Activated CD4-positive, alpha-beta T cell treated with anti-CD3 and anti-CD28 coated beads, Interleukin-2, amount 50 U/mL, for 24 hours (primary cell): ENCODE measurements around the gene TXNL4B.
A peak's percentile ranks its signal among the peaks of the same experiment; 100 is the strongest.

Source experiments
- DNase-seq, 2 donors: peaks; one replicate each; pipeline ENCODE4 v3.0.0-alpha.2; 2020; ENCODE audit warnings: low read depth in 1 of 2, low spot score in 1 of 2

Gene TXNL4B

DNA sequence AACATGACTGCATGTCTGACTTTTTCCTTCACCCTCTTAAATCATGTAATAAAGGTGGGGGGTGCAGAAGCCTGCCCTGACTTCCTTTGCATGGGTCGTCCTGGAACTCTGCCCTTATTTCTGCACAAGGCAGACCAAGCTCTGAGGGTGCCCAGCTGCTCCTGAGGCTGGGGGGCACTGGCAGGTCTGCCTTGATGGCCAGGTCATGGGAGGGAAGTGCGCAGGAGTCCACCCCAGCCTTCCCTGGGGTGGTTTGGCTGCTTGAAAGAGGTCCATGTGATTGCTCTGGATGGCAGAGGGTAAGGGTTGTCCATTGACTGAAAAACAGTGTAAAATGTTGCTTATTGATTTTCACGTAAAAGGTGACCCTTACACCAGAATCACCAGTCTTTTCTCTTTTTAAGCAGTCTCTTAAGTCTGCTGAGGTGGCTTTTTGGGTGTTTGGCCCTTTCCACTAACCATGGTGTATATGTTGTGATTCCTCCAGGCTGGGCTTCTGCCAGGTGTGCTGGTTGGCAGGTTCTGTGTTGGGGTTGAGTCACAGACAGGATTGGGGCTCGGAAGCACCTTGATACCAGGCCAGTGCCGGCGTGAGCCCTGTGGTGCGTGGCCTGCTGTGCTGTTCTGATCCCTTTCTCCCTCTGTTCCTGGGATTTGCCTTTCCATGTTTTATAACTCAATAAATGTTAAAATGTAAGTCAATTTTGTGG, 19.6 kb upstream of the TXNL4B start:
- no peak for DNase-seq

DNA sequence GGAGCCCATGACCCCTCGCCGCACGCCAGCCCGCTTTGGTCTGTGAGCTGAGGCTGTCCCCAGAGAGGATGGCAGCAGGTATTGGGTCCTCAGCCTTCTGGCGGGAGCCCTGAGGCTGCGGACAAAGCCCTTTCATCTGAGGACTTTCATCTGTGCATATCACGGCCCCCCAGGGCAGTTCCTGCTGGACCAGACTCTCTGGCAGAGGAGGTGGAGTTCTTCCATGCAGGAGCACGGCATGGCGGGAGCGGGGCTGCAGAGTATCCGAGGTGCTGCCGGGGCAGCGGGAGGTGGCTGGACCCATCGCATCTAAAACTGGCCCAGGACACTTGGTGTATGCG, 19.0 kb upstream of the TXNL4B start:
- no peak for DNase-seq

DNA sequence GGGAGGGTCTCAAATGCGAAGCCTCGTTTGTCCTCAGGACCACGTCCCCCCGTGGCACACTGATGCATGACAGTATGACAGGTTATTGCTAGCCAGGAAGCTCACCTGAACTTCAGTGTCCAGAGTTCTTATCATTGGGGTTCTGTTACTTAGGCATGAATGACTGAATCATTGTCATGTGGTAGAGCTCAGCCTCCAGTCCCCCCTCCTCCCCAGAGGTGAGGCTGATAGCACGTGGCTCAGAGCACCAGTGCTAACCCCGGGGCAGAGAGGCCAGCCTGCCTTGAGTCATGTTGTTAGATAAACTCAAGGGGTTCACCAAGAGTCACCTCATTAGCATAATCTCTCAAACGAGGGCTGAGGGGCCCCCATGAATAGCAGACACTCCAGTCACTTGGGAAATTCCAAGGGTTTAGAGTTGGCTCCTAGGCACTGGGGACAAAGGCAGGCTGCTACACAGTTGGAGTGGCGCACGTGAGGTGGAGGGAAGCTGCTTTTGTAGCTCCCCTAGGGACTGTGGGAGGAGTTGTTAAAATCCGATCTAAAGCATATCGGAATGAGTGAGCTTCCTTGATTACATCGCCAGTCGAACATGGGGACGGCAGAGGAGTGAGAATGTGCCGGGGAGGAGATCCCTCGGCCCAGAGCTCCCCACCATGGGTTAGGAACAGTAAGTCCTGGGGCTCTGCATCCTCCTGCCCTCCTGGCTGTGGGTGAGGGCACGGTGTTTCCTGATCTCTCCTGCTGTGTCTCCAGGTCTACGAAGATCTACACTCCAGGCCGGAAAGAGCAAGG, 18.4 kb upstream of the TXNL4B start:
- no peak for DNase-seq

DNA sequence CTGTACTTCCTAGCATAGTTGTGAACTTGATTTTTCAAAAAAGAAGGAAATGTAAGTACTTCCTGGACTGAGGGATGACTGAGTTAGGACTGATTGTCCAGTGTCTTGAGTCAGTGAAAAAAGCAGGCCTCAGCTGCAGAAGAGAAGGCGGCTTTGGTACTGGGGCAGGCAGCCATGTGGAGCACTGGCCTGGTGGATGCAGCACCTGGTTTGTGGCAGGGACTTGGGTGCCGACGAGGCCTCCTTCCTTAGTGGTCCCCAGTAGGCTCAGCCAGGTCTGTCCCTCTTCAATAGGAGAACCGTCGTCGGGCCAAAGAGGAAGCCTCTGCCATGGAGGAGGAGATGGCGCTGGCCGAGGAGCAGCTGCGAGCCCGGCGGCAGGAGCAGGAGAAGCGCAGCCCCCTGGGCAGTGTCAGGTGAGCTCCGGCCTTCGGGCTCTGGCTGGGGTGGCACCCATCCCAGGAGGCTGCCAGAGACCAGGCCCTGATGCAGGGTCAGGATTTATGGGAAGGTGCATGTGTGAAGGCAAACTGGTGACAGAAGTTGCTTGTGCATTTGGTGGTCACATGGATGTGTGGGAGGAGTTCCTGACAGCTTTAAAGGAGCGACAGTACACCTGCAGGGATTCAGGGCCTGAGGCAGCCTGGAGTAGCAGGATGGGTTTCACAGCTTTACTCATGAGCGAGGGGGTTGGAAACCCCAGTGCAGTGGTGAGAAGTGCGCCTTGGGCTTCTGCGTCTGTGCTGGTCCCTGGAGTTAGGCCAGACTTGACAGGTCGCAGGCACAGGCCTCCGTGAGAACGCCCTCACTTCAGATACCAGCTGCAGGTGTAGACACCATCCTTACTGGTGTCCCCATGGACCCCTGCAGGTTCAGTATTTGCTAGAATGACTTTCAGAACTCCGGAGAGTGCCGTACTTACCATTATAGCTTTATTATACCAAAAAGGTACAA, 17.5 kb upstream of the TXNL4B start:
- DNase-seq: no peak

DNA sequence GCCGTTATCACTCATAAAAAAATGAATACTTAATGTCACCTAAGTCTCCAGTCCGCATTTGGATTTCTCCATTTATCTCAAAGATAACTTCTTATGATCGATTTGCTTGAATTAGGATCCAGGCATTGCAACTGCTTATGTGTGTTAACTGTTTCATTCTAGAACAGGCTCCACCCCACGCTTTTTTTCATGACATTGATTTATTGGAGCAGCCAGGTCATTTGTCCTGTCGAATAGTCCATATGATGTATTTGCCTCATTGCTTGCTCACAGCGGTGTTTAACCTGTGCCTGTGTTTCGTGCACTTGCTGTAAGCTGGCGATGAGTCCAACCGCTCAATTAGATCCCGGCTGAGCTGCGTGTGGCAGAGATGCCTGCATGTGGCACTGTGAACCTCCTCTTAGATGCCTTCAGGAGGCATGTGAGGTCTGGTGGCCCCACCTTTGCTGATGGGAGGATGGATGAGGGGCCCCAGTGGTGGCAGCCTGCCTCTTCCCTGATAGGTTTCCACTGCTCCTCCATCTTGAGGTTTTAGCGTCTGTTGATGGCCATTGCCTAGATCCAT, 16.6 kb upstream of the TXNL4B start:
- DNase-seq: no peak

DNA sequence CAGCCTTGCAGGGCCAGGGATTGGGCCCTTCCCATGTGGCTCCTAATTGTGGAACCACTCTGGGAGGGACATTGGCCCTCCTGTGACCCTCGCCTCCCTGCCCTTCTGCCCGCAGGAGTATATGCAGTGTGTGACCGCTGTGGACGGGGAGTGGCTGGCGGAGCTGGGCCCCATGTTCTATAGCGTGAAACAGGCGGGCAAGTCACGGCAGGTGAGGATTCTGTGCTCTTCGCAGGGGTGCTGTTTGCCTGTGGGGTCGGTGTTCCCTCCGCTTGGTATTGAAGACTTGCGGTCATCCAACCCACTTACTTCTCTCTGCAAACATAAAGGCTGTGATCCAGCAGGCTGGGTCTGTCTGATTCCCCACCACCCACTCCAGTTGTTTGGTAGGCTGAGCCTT, 15.9 kb upstream of the TXNL4B start:
- DNase-seq: no peak

DNA sequence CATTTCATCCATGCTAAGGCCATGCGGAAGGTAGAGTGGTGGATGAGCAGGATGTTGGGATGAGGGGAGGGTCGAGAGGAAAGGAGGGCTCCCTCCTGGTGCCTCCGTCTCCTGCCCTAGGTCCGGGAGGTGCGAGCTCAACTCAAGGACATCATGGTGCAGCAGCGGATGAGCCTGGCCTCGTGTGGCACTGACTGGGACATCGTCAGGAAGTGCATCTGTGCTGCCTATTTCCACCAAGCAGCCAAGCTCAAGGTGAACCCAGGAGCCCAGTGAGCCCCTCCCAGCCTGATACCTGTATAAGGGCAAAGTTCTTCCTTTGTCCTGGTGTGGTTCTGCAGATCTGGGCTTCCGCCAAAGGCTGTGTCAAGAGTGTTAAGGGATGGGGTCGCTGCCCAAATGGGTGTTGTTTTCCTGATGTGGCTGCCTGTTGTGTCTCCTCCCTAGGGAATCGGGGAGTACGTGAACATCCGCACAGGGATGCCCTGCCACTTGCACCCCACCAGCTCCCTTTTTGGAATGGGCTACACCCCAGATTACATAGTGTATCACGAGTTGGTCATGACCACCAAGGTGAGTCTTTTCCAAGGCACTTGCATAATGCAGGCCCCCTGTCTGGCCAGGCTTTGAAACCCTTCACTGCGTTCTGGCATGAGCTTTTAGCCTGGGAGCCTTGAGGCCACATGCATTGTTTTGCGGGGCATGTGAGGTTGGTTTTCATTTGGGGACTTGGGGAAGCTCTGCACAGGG, 15.1 kb upstream of the TXNL4B start:
- DNase-seq: no peak

DNA sequence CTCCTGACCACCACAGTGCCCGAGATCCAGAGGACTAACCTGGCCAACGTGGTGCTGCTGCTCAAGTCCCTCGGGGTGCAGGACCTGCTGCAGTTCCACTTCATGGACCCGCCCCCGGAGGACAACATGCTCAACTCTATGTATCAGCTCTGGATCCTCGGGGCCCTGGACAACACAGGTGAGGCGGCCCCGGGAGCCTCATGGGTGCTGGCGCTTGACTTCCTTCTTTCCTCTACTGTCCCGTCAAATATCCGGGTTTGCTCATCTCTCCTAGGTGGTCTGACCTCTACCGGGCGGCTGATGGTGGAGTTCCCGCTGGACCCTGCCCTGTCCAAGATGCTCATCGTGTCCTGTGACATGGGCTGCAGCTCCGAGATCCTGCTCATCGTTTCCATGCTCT, 14.0 kb upstream of the TXNL4B start:
- no peak for DNase-seq

DNA sequence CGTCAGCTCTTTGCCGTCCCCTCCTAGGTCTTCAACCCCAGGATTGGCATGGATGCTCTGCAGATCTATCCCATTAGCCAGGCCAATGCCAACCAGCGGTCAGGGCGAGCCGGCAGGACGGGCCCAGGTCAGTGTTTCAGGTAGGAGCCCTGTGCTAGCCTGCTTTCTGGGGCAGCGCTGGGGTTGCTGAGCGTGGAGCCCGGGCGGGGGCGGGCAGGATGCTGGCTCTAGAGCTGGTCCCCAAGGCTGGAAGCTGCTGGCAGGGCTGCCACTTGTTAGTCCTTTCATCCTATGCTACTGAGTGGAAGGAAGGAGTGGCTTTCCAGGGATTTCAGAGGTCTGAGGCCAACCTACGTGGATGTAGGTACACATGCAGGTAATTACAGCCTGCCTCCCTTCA, 12.6 kb upstream of the TXNL4B start:
- no peak for DNase-seq

DNA sequence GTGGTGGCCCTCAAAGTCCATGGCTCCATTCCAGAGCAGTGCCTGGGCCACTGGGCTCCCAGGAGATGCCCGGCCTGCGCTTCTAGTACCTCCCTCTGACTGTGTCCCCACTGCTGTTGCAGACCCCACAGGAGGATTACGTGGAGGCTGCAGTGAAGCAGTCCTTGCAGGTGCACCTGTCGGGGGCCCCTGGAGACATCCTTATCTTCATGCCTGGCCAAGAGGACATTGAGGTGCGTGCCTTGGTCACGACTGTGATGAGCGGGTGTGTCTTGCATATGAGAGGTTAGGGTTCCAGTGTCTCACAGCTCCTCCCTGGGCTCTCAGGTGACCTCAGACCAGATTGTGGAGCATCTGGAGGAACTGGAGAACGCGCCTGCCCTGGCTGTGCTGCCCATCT, 11.5 kb upstream of the TXNL4B start:
- no peak for DNase-seq

DNA sequence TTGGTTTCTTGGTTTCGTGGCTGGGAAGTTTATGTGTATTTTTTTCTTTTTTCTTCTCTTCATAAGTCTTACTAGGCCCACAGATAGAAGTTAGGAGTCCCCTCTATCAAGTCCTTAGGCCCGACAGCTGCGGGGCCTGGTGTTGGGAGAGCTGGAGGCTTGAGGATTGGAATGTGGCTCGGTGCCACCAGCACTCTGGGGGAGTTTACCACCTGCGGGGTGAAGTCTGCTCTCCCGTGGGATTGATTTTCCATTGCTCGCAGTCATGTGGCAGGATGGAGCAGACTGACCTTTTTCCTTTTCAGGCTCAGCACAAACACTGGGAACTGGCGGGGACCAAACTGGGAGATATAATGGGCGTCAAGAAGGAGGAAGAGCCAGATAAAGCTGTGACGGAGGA, 7.8 kb upstream of the TXNL4B start:
- no peak for DNase-seq

DNA sequence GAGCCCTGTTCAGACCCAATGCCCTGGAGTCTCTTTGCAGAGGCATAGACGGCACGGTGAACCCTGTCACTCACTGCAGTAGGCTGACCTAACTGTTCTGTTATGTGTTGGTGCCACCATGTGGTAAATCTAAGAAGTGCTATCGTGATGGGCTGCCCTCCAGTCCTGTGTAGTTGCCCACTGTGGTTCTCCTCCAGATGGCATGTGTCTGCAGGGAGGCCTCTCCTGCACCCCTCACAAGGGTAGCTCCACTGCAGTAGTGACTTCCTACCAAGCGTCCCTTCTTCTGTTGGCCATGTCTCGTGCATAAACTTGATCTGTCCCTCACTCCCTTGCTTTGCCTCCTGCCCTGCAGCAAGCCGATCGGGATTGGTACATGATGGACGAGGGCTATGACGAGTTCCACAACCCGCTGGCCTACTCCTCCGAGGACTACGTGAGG, 6.0 kb upstream of the TXNL4B start:
- peak in 1 of 2 donors; percentile 31 for DNase-seq

DNA sequence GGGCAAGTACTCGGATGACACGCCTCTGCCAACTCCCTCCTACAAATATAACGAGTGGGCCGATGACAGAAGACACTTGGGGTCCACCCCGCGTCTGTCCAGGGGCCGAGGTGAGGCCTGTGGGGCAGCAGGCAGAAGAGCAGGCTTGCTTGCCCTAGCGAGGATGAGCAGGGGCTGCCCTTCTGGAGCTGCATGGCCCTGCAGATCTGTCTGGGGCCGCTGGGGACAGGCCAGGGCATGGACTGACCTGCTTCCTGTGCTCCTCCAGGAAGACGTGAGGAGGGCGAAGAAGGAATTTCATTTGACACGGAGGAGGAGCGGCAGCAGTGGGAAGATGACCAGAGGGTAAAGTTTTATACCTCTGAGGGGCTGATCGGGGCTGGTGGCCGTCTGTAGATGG, 5.5 kb upstream of the TXNL4B start:
- no peak for DNase-seq

DNA sequence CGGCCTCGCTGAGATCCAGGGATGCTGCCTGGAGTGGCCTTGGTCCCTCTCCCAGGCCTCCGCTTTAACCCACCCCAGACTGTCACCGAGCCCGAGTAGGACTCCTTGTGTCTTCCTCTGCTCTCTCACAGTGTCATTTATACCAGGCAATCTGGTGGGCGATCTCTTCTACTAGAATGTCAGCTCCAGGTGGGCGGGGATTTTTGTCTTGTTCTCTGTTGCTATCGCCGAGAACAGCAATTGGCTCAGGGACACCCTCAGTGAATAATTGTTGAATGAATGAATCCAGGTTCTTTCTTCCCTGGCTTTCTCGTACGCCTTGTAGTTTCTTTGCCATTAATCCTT, 818 bp upstream of the TXNL4B start:
- peak; percentile 32 to 36 for DNase-seq

DNA sequence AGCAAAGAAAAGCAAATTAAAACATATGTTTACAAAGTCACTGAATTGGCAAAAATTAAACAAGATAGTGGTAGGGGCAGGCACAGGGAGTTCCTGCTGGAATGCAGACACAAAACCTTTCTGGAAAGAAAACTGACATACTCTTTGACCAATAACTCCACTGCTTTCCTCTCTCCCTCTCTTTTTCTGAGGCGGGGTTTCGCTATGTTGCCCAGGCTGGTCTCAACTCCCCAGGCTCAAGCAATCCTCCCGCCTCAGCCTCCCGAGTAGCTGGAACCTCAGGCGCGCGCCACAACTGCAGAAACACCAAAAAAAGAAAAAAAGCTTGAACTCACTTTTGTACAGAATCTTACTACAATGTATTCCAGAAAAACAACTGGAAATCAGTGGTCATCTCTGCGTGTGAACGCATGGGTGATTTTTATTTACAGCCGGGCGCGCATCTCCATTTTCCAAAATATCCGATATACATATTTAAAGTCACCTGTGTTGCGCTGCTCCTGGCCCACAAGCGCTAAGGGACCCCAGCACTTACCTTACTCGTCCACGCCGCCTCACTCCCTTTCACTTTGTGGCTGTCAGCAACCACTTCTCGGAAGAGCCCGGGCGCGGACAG, 480 bp downstream of the TXNL4B start:
- no peak for DNase-seq

DNA sequence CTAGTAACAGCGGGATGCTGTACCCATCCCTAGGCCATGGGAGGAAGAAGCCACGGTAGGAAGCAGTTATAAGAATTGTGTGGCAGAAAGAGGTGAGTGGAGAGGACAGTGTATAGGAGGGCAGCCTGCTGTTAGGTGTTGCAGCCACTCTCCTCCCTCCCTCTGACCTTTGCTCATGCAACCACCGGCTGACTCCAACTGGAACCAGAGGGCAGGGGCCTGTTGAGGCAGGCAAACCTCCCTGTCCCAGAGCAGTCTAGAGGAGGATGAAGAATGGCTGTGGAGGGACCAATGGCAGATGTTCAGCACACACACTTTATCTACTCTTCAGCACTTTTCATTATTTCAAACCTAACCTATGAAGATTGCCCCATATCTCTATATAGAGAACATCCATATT, 2.2 kb downstream of the TXNL4B start:
- DNase-seq: no peak

DNA sequence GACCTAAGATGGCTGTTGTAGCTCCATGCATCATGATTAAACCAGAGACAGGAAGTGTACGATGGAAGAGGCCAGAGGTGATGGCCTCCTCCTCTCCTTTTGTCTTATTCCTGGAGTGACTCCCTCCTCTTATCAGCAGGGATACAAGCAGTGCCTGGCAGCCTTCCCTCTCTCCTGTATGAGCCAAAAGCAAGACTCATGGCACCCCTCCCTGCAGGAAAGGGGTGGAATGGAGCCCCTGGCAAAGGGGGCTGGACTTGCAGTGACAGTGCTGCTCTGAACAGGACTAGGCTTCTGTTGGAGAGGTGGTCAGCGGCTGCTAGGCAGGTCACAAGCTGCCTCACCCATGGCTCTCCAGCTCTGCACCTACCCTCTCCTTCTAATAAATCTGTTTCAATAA, 8.4 kb downstream of the TXNL4B start:
- DNase-seq: no peak

DNA sequence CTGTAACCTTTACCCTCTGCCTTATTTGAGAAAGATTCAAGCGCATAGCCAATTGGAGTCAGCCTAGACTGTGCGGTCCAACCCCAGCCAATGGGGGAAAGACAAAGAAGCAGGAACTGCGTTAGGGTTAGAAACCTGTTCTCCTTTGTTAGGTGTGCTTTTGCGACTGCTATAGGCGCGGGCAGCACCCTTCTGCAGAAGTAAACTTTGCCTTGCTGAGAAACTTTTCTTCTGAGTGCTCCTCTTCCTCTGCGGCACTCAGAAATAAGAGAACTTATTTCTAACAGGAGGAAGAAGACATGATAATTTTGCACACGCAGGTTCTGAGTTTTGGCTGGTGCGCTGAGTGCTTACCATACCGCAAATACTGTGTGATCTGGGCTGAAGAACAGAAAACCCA, 9.0 kb downstream of the TXNL4B start:
- DNase-seq: no peak

DNA sequence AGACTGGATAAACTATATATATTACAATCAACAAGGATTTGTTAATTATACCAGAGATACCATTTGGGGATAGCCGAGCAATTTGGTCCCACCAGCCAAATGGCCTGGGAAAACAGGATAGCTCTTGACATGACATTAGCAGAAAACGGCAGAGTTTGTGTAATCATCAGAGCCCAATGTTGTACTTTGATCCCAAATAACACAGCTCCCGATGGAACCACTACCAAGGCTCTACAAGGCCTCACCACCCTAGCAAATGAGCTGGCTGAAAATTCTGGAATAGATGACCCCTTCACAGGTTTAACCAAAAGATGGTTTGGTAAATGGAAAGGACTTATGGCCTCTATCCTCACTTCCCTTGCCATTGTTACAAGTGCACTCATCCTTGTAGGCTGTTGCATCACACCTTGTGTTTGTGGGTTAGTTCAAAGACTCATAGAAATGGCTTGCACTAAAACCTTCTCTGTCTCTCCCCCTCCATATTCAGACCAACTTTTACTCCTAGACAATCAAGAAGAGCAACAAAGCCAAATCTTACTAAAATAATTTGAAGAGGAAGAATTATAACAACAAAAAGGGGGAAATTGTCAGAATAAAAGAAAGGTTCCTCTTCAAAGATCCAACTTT, 9.5 kb downstream of the TXNL4B start:
- DNase-seq: no peak
